ENCODE results near the gene SDE2. TPM values are rescaled to one million over a fixed set of nuclear protein-coding genes. Genes with fewer than 3 reads are reported as not detected.
"Not testable (repeated sequence)": the region's sequence is repeated elsewhere in the genome, so short reads cannot be mapped to it uniquely, and the experiment has no call there.

The SDE2 gene
- total RNA-seq, 2 donors from 2014 or later: 19.9 to 24.8 TPM

DNA sequence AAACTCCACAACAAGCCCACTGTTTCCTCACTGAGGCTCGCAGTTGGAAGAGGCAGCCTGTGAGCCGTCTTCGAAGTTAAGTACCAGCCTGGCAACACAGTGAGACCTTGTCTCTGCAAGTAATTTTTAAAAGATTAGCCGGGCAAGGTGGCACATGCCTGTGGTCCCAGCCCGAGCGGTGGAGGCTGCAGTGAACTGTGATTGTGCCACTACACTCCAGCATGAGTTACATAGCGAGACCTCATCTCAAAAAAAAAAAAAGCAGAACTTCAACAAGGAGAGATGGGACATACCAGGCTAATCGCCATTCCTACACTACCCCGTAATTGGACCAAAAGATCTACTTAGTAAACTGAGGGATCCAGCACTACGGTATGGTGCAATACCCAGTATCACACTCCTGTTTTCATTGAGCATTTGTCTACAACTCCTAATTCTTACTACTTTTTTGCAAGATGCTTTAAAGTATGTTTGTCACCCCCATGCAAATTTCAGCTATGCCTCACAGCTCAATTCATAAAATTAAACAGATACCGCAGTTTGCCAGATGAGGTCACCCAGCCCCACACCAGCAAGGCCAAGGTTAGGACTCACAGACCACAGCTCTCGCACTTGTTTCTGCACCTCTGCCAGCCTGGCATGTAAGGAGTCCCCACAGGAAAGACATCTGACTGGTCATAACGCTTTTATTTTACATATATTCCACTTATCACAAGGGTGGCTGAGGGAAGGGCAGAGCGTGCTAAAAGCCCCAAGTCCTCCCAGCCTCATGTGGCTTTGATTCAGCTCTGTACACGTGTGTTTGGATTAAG is 21.0 kb downstream of the SDE2 start:
- Histone ChIP-seq H3K36me3 (no peaks in the 10 kb centered on the region), H3K27me3 (replicated peaks; ENCODE audit: insufficient read depth) (no peaks in the 10 kb centered on the region), H3K4me1 (replicated peaks) (peaks cover 6% of the 10 kb centered on the region), H3K27ac (no peak overlapping the region), H3K9me3 (no peaks in the 10 kb centered on the region), H3K4me3 (no peak overlapping the region)
- no peak for TF ChIP-seq POLR2A (IDR thresholded peaks at IDR 0.05)
- no peak for TF ChIP-seq POLR2AphosphoS5 (IDR thresholded peaks at IDR 0.05)
- TF ChIP-seq CTCF (IDR thresholded peaks at IDR 0.05): no peak
- no peak for DNase-seq (ENCODE audit: low spot score)
- intact Hi-C loops (cut with DNase I): loop anchor here (2.0 to 10.0 kb wide), 3 partner anchors 63 to 661 kb away; no protein-coding TSS in a partner anchor
- WGBS: 53% methylated on average over 15 of the region's 15 CpGs

- H3K36me3 ChIP-seq; DNase-seq (ENCODE audit: low spot score); H3K9me3 ChIP-seq; H3K27ac ChIP-seq; H3K4me1 ChIP-seq (replicated peaks); H3K27me3 ChIP-seq (replicated peaks; ENCODE audit: insufficient read depth); H3K4me3 ChIP-seq: not testable (repeated sequence)
- 95% methylated on average over 12 of the region's 12 CpGs for WGBS
- intact Hi-C loops (cut with DNase I): loop anchor here (5.0 to 10.0 kb wide), 2 partner anchors 60 to 658 kb away; no protein-coding TSS in a partner anchor
Observed at GRCh38 chr1:225975146-225975545, 24.0 kb downstream of the SDE2 start.

DNA sequence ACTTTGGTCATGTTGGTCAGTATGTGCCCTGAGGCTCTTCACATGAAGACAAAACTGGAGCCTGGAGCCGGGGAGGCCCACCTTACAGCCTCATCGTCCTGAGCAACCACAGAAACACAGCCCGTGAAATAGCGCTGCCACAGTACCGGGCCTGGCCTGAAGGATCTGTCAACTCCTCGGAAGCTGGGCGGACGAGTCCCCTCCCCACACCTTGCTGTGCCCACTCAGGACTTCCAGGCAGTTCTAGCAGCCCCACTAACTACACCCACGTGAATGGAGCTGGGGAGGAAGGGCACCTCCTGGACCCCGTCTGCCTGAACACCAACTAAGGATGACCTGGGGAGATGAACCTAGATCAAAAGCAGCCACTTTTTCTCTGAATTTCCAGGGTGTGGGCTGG is 24.7 kb downstream of the SDE2 start:
- TF ChIP-seq POLR2AphosphoS5 (IDR thresholded peaks at IDR 0.05) (no peak), POLR2A (IDR thresholded peaks at IDR 0.05) (no peak), CTCF (IDR thresholded peaks at IDR 0.05) (no peak)
- no peaks in the 10 kb centered on the region for H3K27me3 ChIP-seq (replicated peaks; ENCODE audit: insufficient read depth)
- no peaks in the 10 kb centered on the region for H3K9me3 ChIP-seq
- no peak overlapping the region for H3K27ac ChIP-seq
- no peaks in the 10 kb centered on the region for H3K36me3 ChIP-seq
- no peaks in the 10 kb centered on the region for H3K4me1 ChIP-seq (replicated peaks)
- 96% methylated on average over 10 of the region's 10 CpGs for WGBS
- no peak for DNase-seq (ENCODE audit: low spot score)
- intact Hi-C loops (cut with DNase I): loop anchor here (10.0 kb wide), 1 partner anchor 60 kb away; no protein-coding TSS in a partner anchor
- H3K4me3 ChIP-seq: no peak overlapping the region

- no peaks in the 10 kb centered on the region for H3K36me3 ChIP-seq
- no peak for DNase-seq (ENCODE audit: low spot score)
- H3K9me3 ChIP-seq: no peaks in the 10 kb centered on the region
- H3K4me3 ChIP-seq: no peak overlapping the region
- H3K4me1 ChIP-seq (replicated peaks): no peaks in the 10 kb centered on the region
- WGBS: 69% methylated on average over 5 of the region's 5 CpGs
- TF ChIP-seq POLR2AphosphoS5 (IDR thresholded peaks at IDR 0.05) (no peak), POLR2A (IDR thresholded peaks at IDR 0.05) (no peak), CTCF (IDR thresholded peaks at IDR 0.05) (no peak)
- intact Hi-C loops (cut with DNase I): loop anchor here (10.0 kb wide), 1 partner anchor 58 kb away; no protein-coding TSS in a partner anchor
- no peak overlapping the region for H3K27ac ChIP-seq
- no peaks in the 10 kb centered on the region for H3K27me3 ChIP-seq (replicated peaks; ENCODE audit: insufficient read depth)
Observed at GRCh38 chr1:225973158-225973557, 26.0 kb downstream of the SDE2 start.

- WGBS: 97% methylated on average over 15 of the region's 15 CpGs
- no peak for DNase-seq (ENCODE audit: low spot score)
- no peaks in the 10 kb centered on the region for H3K36me3 ChIP-seq
- H3K4me3 ChIP-seq: no peak overlapping the region
- no peak overlapping the region for H3K27ac ChIP-seq
- intact Hi-C loops (cut with DNase I): loop anchor here (10.0 kb wide), 1 partner anchor 58 kb away; no protein-coding TSS in a partner anchor
- no peak for TF ChIP-seq POLR2A (IDR thresholded peaks at IDR 0.05)
- no peak for TF ChIP-seq POLR2AphosphoS5 (IDR thresholded peaks at IDR 0.05)
- TF ChIP-seq CTCF (IDR thresholded peaks at IDR 0.05): no peak
- no peaks in the 10 kb centered on the region for H3K9me3 ChIP-seq
- H3K27me3 ChIP-seq (replicated peaks; ENCODE audit: insufficient read depth): no peaks in the 10 kb centered on the region
- no peaks in the 10 kb centered on the region for H3K4me1 ChIP-seq (replicated peaks)
Observed at GRCh38 chr1:225972344-225973152, 26.6 kb downstream of the SDE2 start.

DNA sequence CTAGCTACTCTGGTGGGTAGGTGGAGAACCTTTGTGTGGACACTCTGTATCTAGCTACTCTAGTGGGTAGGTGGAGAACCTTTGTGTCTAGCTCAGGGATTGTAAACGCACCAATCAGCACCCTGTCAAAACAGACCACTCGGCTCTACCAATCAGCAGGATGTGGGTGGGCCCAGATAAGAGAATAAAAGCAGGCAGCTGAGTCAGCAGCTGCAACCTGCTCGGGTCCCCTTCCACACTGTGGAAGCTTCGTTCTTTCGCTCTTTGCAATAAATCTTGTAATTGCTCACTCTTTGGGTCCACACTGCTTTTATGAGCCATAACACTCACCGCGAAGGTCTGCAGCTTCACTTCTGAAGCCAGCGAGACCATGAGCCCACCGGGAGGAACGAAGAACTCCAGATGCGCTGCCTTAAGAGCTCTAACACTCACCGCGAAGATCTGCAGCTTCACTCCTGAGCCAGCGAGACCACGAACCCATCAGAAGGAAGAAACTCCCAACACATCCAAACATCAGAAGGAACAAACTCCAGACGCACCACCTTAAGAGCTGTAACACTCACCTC is 28.5 kb downstream of the SDE2 start:
- not testable (repeated sequence) for H3K36me3 ChIP-seq

GRCh38 chr1:225969751-225970150 is 29.4 kb downstream of the SDE2 start:
- H3K27me3 ChIP-seq (replicated peaks; ENCODE audit: insufficient read depth); DNase-seq (ENCODE audit: low spot score); H3K4me1 ChIP-seq (replicated peaks); H3K9me3 ChIP-seq; H3K27ac ChIP-seq; H3K36me3 ChIP-seq; H3K4me3 ChIP-seq: not testable (repeated sequence)
- intact Hi-C loops (cut with DNase I): loop anchor here (10.0 kb wide), 1 partner anchor 55 kb away; no protein-coding TSS in a partner anchor
- WGBS: 97% methylated on average over 18 of the region's 28 CpGs

More for the DNA sequence above, 28.5 kb downstream of the SDE2 start:
- H3K4me1 ChIP-seq (replicated peaks); H3K9me3 ChIP-seq; DNase-seq (ENCODE audit: low spot score); H3K27me3 ChIP-seq (replicated peaks; ENCODE audit: insufficient read depth); H3K27ac ChIP-seq; H3K4me3 ChIP-seq: not testable (repeated sequence)
- WGBS: 84% methylated on average over 16 of the region's 16 CpGs
- intact Hi-C loops (cut with DNase I): loop anchor here (10.0 kb wide), 1 partner anchor 56 kb away; no protein-coding TSS in a partner anchor

Measured in prostate gland (tissue), 2 donors.